Measurements from ENCODE around the gene CYP2C18. TPM values are rescaled to one million over a fixed set of nuclear protein-coding genes. Genes with fewer than 3 reads are reported as not detected.
"Not testable (repeated sequence)": the region's sequence is repeated elsewhere in the genome, so short reads cannot be mapped to it uniquely, and the experiment has no call there.

CYP2C18 gene
- total and polyA plus RNA-seq, 2 donors (not counting 1 experiment from before 2014, with no cell fraction given): not detected

- Mint-ChIP-seq H3K9me3 (ENCODE audit: insufficient read depth) (no peaks in the 10 kb centered on the region), H3K4me3 (no peak overlapping the region), H3K27ac (no peak overlapping the region), H3K27me3 (peaks cover under 1% of the 10 kb centered on the region), H3K4me1 (no peaks in the 10 kb centered on the region)
- DNase-seq: no peak
- H3K36me3 ChIP-seq (replicated peaks in 1 of 2; ENCODE audit: control extremely low read depth in 1 of 2, control insufficient read depth in 1 of 2, extremely low read depth in 1 of 2, insufficient read depth in 2 of 2, low read length in 1 of 2): no peaks in the 10 kb centered on the region
- ATAC-seq (ENCODE audit: low read depth): no peak
- ChIA-PET POLR2A (no interaction called here), CTCF (no interaction called here)
- intact Hi-C loops (cut with micrococcal nuclease): no loop called here
- no peaks in the 10 kb centered on the region for H4K20me1 ChIP-seq (ENCODE audit: control insufficient read depth, insufficient read depth, low read length, poor library complexity, severe bottlenecking)
- H3K4me1 ChIP-seq (ENCODE audit: control insufficient read depth in 2 of 2, insufficient read depth in 2 of 2, low read length in 2 of 2): no peaks in the 10 kb centered on the region
- no peaks in the 10 kb centered on the region for H3K79me2 ChIP-seq (ENCODE audit: control insufficient read depth, insufficient read depth, low read length)
- H3K9me3 ChIP-seq (ENCODE audit: control extremely low read depth in 1 of 3, control insufficient read depth in 2 of 3, insufficient read depth in 1 of 3, low read length in 2 of 3): peaks cover 0 to under 1% (median 0%) of the 10 kb centered on the region in 3 donors
- H3K27ac ChIP-seq (ENCODE audit: low read length in 2 of 2): no peak overlapping the region
- no peak overlapping the region for H3K4me3 ChIP-seq (ENCODE audit: control extremely low read depth in 1 of 5, extremely low read depth in 1 of 5, insufficient read depth in 1 of 5, low read depth in 2 of 5, low read length in 4 of 5)
- H3K27me3 ChIP-seq (replicated peaks in 1 of 4; ENCODE audit: control extremely low read depth in 1 of 4, control insufficient read depth in 3 of 4, insufficient read depth in 4 of 4, low read length in 3 of 4): no peaks in the 10 kb centered on the region
- no peak overlapping the region for H3K4me2 ChIP-seq (replicated peaks; ENCODE audit: low read depth, low read length, poor library complexity, severe bottlenecking)
- no peak overlapping the region for H3K9ac ChIP-seq (ENCODE audit: low read length)
- H2AFZ ChIP-seq (ENCODE audit: insufficient read depth, low read depth, low read length, poor library complexity, severe bottlenecking): no peak overlapping the region
- whole genome bisulfite sequencing (ENCODE audit: insufficient coverage): no CpG with 5 or more reads among the region's 2 CpGs
- no peak for TF ChIP-seq CTCF (IDR thresholded peaks at IDR 0.05)
- no peak for TF ChIP-seq EZH2 (IDR thresholded peaks at IDR 0.05; ENCODE audit: borderline replicate concordance, insufficient read depth, low read depth, low read length, poor library complexity, severe bottlenecking)
Measured at GRCh38 chr10:94645285-94645684, 38.2 kb upstream of the CYP2C18 start.

GRCh38 chr10:94655201-94655600 is 28.3 kb upstream of the CYP2C18 start:
- H3K36me3 ChIP-seq (replicated peaks in 1 of 2; ENCODE audit: control extremely low read depth in 1 of 2, control insufficient read depth in 1 of 2, extremely low read depth in 1 of 2, insufficient read depth in 2 of 2, low read length in 1 of 2); H3K4me1 Mint-ChIP-seq; H3K9ac ChIP-seq (ENCODE audit: low read length); H3K27ac Mint-ChIP-seq; POLR2A ChIA-PET; CTCF ChIA-PET; intact Hi-C loops (cut with micrococcal nuclease); H3K9me3 Mint-ChIP-seq (ENCODE audit: insufficient read depth); H2AFZ ChIP-seq (ENCODE audit: insufficient read depth, low read depth, low read length, poor library complexity, severe bottlenecking); H3K79me2 ChIP-seq (ENCODE audit: control insufficient read depth, insufficient read depth, low read length); DNase-seq; H3K9me3 ChIP-seq (ENCODE audit: control extremely low read depth in 1 of 3, control insufficient read depth in 2 of 3, insufficient read depth in 1 of 3, low read length in 2 of 3); H3K27me3 ChIP-seq (replicated peaks in 1 of 4; ENCODE audit: control extremely low read depth in 1 of 4, control insufficient read depth in 3 of 4, insufficient read depth in 4 of 4, low read length in 3 of 4); H3K4me3 Mint-ChIP-seq; ATAC-seq (ENCODE audit: low read depth); H3K27me3 Mint-ChIP-seq; H3K4me2 ChIP-seq (replicated peaks; ENCODE audit: low read depth, low read length, poor library complexity, severe bottlenecking); H3K27ac ChIP-seq (ENCODE audit: low read length in 2 of 2); H3K4me3 ChIP-seq (ENCODE audit: control extremely low read depth in 1 of 5, extremely low read depth in 1 of 5, insufficient read depth in 1 of 5, low read depth in 2 of 5, low read length in 4 of 5); H4K20me1 ChIP-seq (ENCODE audit: control insufficient read depth, insufficient read depth, low read length, poor library complexity, severe bottlenecking); H3K4me1 ChIP-seq (ENCODE audit: control insufficient read depth in 2 of 2, insufficient read depth in 2 of 2, low read length in 2 of 2): not testable (repeated sequence)

- H3K9me3 Mint-ChIP-seq (ENCODE audit: insufficient read depth); POLR2A ChIA-PET; intact Hi-C loops (cut with micrococcal nuclease): not testable (repeated sequence)
Measured at GRCh38 chr10:94663061-94663460, 20.5 kb upstream of the CYP2C18 start.

More at GRCh38 chr10:94663061-94663460, 20.5 kb upstream of the CYP2C18 start:
- H3K4me3 ChIP-seq (ENCODE audit: control extremely low read depth in 1 of 5, extremely low read depth in 1 of 5, insufficient read depth in 1 of 5, low read depth in 2 of 5, low read length in 4 of 5); CTCF ChIA-PET; H3K27ac ChIP-seq (ENCODE audit: low read length in 2 of 2); H3K36me3 ChIP-seq (replicated peaks in 1 of 2; ENCODE audit: control extremely low read depth in 1 of 2, control insufficient read depth in 1 of 2, extremely low read depth in 1 of 2, insufficient read depth in 2 of 2, low read length in 1 of 2); DNase-seq; H3K27me3 ChIP-seq (replicated peaks in 1 of 4; ENCODE audit: control extremely low read depth in 1 of 4, control insufficient read depth in 3 of 4, insufficient read depth in 4 of 4, low read length in 3 of 4); H3K79me2 ChIP-seq (ENCODE audit: control insufficient read depth, insufficient read depth, low read length); H3K9me3 ChIP-seq (ENCODE audit: control extremely low read depth in 1 of 3, control insufficient read depth in 2 of 3, insufficient read depth in 1 of 3, low read length in 2 of 3); ATAC-seq (ENCODE audit: low read depth); H3K4me2 ChIP-seq (replicated peaks; ENCODE audit: low read depth, low read length, poor library complexity, severe bottlenecking); H3K4me3 Mint-ChIP-seq; H3K4me1 Mint-ChIP-seq; H3K27ac Mint-ChIP-seq; H3K4me1 ChIP-seq (ENCODE audit: control insufficient read depth in 2 of 2, insufficient read depth in 2 of 2, low read length in 2 of 2); H2AFZ ChIP-seq (ENCODE audit: insufficient read depth, low read depth, low read length, poor library complexity, severe bottlenecking); H4K20me1 ChIP-seq (ENCODE audit: control insufficient read depth, insufficient read depth, low read length, poor library complexity, severe bottlenecking); H3K9ac ChIP-seq (ENCODE audit: low read length): not testable (repeated sequence)
- WGBS (ENCODE audit: insufficient coverage): 83% methylated on average over 2 of the region's 4 CpGs
- peaks cover 15% of the 10 kb centered on the region for H3K27me3 Mint-ChIP-seq
